Measurements from ENCODE around the gene VPS26C.

DNA sequence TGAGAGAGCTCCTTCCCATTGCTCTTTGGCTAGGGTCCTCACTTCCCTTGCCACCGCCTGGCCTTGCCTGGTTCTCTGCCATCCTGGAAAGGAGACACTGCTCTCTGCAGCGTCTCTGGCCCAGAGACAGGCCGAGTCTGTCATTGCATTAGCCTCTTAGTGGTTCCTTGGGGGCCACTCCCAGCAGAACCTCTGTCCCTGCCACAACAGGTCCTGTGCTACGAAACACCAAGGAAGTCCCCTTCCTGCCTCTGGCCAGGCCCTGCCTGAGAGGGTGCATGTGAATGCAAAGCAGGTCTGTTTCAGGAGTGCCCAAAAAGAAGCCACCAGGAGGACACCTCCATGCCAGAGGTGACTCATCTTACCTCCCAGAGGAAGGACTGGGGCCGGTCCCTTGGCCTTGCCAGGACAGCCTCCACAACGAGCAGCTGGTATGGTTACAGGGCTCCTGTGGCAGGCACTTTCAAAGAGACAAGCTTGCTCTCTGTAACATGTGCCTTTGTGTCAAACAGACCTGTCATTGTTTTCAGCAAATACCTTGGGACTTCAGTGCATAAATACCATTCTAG lies 59.6 kb downstream of the VPS26C start:
- TF ChIP-seq RARB (CRISPR knock-in tag; IDR thresholded peaks at IDR 0.05) (no peak), ZNF8 (CRISPR knock-in tag; IDR thresholded peaks at IDR 0.05) (no peak), SNAI2 (CRISPR knock-in tag; IDR thresholded peaks at IDR 0.05) (no peak), BACH2 (CRISPR knock-in tag; IDR thresholded peaks at IDR 0.05; ENCODE audit: borderline replicate concordance) (no peak), ZFP3 (CRISPR knock-in tag; IDR thresholded peaks at IDR 0.05) (no peak), ZFP30 (CRISPR knock-in tag; IDR thresholded peaks at IDR 0.05) (no peak), GLIS3 (CRISPR knock-in tag; IDR thresholded peaks at IDR 0.05) (no peak), OSR1 (CRISPR knock-in tag; IDR thresholded peaks at IDR 0.05) (no peak), PPARA (CRISPR knock-in tag; IDR thresholded peaks at IDR 0.05; ENCODE audit: borderline replicate concordance) (no peak), ESRRG (CRISPR knock-in tag; IDR thresholded peaks at IDR 0.05) (no peak), TOX (CRISPR knock-in tag; IDR thresholded peaks at IDR 0.05; ENCODE audit: borderline replicate concordance) (no peak)
- TF ChIP-seq, protein P1, sequence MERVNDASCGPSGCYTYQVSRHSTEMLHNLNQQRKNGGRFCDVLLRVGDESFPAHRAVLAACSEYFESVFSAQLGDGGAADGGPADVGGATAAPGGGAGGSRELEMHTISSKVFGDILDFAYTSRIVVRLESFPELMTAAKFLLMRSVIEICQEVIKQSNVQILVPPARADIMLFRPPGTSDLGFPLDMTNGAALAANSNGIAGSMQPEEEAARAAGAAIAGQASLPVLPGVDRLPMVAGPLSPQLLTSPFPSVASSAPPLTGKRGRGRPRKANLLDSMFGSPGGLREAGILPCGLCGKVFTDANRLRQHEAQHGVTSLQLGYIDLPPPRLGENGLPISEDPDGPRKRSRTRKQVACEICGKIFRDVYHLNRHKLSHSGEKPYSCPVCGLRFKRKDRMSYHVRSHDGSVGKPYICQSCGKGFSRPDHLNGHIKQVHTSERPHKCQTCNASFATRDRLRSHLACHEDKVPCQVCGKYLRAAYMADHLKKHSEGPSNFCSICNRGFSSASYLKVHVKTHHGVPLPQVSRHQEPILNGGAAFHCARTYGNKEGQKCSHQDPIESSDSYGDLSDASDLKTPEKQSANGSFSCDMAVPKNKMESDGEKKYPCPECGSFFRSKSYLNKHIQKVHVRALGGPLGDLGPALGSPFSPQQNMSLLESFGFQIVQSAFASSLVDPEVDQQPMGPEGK (CRISPR knock-in tag; IDR thresholded peaks at IDR 0.05; ENCODE audit: borderline replicate concordance): no peak
